ENCODE measurements around the gene IKZF4. TPM values are rescaled to one million over a fixed set of nuclear protein-coding genes. Genes with fewer than 3 reads are reported as not detected.

Gene IKZF4
- total and polyA plus RNA-seq, 4 donors = 1.8 to 12.2 (median 7.5) TPM

DNA sequence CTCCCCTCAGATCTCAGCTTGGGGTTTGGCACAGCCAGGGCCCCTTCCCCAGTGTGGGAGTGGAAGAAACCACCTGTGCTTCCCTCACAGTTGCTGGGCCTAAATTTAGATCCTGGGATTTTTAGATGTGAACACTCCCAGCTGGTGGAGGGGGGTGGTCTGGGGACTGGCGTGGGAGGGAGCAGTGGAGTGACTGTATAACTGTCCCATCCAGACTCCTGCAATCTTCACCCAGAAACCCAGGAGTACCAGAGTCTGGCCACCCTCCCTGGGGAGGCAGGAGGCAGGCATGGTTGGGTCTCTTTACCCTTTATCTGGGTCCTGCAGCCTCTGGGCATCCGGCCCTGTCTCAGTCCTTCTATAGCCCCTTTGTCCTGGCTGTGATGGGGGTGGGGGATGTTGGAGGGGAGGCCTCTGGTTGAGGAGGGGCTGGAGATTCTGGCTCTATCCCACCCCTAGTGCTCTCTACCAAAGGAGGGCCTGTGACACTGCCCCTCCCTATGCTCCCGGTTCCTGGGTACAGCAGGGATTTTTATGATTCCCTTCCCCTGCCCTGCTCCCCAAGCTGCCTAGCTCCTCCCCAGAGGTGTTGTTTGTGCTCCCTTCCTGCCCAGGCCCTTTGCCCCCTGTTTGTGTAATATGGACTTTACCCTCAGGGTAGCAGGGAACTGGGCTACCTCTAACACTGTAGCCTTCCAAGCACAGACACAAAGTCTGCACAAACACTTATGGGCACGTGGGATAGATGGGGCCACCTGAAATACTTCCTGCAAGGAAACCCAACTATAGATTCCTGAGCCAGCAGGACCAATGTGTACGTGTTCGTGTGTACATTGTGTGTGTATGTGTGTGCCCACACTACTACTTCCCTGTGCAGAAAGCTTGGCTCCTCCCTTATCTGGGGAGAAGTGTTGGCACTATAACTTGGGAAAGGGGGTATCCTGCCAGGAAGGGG lies 60.8 kb downstream of the IKZF4 start:
- DNase-seq (no peak), ATAC-seq (ENCODE audit: low FRiP score) (no peak)
- Histone ChIP-seq H3K9me3 (ENCODE audit: control insufficient read depth, low read length) (no peaks in the 10 kb centered on the region), H3K4me3 (ENCODE audit: low read length in 2 of 2) (no peak overlapping the region), H3K27ac (ENCODE audit: low read depth in 1 of 2, low read length in 2 of 2) (no peak overlapping the region), H3K27me3 (ENCODE audit: control insufficient read depth in 1 of 2, insufficient read depth in 2 of 2, low read length in 1 of 2) (no peaks in the 10 kb centered on the region), H3K36me3 (ENCODE audit: control insufficient read depth in 1 of 2, insufficient read depth in 2 of 2, low read length in 1 of 2) (no peaks in the 10 kb centered on the region), H3K4me1 (ENCODE audit: control insufficient read depth in 1 of 2, insufficient read depth in 2 of 2, low read length in 2 of 2) (no peaks in the 10 kb centered on the region)
- intact Hi-C loops (cut with DNase I) = no loop called here
- 59 to 66% methylated on average over 6 of the region's 6 CpGs for WGBS, 2 donors

DNA sequence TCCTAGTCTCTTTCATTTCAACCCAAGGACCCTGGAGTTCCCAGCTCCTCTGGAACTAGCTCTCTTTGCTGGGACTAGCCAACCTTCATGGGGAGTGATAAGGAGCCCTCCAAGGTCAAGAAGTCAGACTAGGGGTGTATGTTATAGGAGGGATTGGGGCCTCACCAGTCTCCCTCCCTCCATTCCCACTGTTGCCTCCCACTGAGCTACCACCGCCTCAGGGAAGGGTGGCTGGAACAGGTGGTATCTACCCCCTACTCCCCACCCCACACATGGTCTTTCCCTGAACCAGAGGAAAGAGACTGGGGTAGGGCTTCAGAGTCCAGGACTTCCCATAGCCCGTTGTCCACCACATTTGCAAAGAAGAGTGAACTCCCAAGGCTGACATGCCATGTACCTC lies 61.5 kb downstream of the IKZF4 start:
- Histone ChIP-seq H3K4me1 (ENCODE audit: control insufficient read depth in 1 of 2, insufficient read depth in 2 of 2, low read length in 2 of 2) (no peaks in the 10 kb centered on the region), H3K27ac (ENCODE audit: low read depth in 1 of 2, low read length in 2 of 2) (no peak overlapping the region), H3K36me3 (ENCODE audit: control insufficient read depth in 1 of 2, insufficient read depth in 2 of 2, low read length in 1 of 2) (no peaks in the 10 kb centered on the region), H3K27me3 (ENCODE audit: control insufficient read depth in 1 of 2, insufficient read depth in 2 of 2, low read length in 1 of 2) (no peaks in the 10 kb centered on the region), H3K9me3 (ENCODE audit: control insufficient read depth, low read length) (no peaks in the 10 kb centered on the region), H3K4me3 (ENCODE audit: low read length in 2 of 2) (no peak overlapping the region)
- ATAC-seq (ENCODE audit: low FRiP score) = no peak
- intact Hi-C loops (cut with DNase I) = no loop called here
- no peak for DNase-seq
- WGBS, 2 donors = 77 to 80% methylated on average over 2 of the region's 2 CpGs

DNA sequence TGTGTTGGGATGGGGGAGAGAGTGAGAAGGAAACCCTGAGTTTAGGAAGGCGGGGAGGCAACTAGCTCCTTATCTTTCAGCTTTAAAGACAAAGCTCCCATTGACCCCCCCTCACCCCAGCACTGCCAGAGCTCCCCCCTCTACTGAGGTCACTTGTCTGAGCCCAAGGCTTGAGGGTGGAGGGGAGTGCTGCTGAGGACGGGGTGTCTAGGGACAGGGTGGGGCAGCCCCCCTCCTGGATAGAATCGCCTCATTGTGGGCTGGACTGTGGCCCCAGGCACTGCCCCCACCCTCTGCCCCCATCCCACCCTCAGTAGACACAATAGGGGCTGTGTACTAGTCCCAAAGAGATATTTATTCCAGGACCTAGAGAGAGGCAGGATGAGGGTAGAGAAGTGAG lies 62.1 kb downstream of the IKZF4 start:
- no peak overlapping the region for H3K4me3 ChIP-seq (ENCODE audit: low read length in 2 of 2)
- intact Hi-C loops (cut with DNase I) = no loop called here
- no peaks in the 10 kb centered on the region for H3K27me3 ChIP-seq (ENCODE audit: control insufficient read depth in 1 of 2, insufficient read depth in 2 of 2, low read length in 1 of 2)
- ATAC-seq (ENCODE audit: low FRiP score) = no peak
- no peaks in the 10 kb centered on the region for H3K4me1 ChIP-seq (ENCODE audit: control insufficient read depth in 1 of 2, insufficient read depth in 2 of 2, low read length in 2 of 2)
- no peaks in the 10 kb centered on the region for H3K36me3 ChIP-seq (ENCODE audit: control insufficient read depth in 1 of 2, insufficient read depth in 2 of 2, low read length in 1 of 2)
- no peak overlapping the region for H3K27ac ChIP-seq (ENCODE audit: low read depth in 1 of 2, low read length in 2 of 2)
- DNase-seq = no peak
- no peaks in the 10 kb centered on the region for H3K9me3 ChIP-seq (ENCODE audit: control insufficient read depth, low read length)
- WGBS, 2 donors = 66 to 78% methylated on average over 3 of the region's 3 CpGs

DNA sequence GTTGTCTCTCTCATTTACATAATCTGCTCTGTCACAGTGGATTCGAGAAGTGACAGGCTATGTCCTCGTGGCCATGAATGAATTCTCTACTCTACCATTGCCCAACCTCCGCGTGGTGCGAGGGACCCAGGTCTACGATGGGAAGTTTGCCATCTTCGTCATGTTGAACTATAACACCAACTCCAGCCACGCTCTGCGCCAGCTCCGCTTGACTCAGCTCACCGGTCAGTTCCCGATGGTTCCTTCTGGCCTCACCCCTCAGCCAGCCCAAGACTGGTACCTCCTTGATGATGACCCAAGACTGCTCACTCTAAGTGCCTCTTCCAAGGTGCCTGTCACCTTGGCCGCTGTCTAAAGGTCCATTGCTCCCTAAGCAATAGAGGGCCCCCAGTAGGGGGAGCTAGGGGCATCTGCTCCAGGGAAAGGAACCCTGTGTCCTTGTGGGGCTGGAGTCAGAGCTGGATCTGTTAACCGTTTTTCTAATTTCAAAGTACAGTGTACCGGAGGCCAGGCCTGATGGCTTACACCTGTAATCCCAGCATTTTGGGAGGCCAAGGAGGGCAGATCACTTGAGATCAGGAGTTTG lies 64.2 kb downstream of the IKZF4 start:
- intact Hi-C loops (cut with DNase I) = no loop called here
- H3K4me3 ChIP-seq (ENCODE audit: low read length in 2 of 2) = no peak overlapping the region
- ATAC-seq (ENCODE audit: low FRiP score) = no peak

GRCh38 chr12:56086096-56086495 lies 65.3 kb downstream of the IKZF4 start:
- Histone ChIP-seq H3K27me3 (ENCODE audit: control insufficient read depth in 1 of 2, insufficient read depth in 2 of 2, low read length in 1 of 2) (no peaks in the 10 kb centered on the region), H3K36me3 (ENCODE audit: control insufficient read depth in 1 of 2, insufficient read depth in 2 of 2, low read length in 1 of 2) (no peaks in the 10 kb centered on the region), H3K9me3 (ENCODE audit: control insufficient read depth, low read length) (no peaks in the 10 kb centered on the region), H3K4me1 (ENCODE audit: control insufficient read depth in 1 of 2, insufficient read depth in 2 of 2, low read length in 2 of 2) (no peaks in the 10 kb centered on the region), H3K27ac (ENCODE audit: low read depth in 1 of 2, low read length in 2 of 2) (no peak overlapping the region), H3K4me3 (ENCODE audit: low read length in 2 of 2) (no peak overlapping the region)
- intact Hi-C loops (cut with DNase I) = no loop called here
- 87 to 93% methylated on average over 3 of the region's 3 CpGs for WGBS, 2 donors
- ATAC-seq (ENCODE audit: low FRiP score) (no peak), DNase-seq (no peak)

More for the DNA sequence above, 64.2 kb downstream of the IKZF4 start:
- Histone ChIP-seq H3K27ac (ENCODE audit: low read depth in 1 of 2, low read length in 2 of 2) (no peak overlapping the region), H3K4me1 (ENCODE audit: control insufficient read depth in 1 of 2, insufficient read depth in 2 of 2, low read length in 2 of 2) (no peaks in the 10 kb centered on the region), H3K27me3 (ENCODE audit: control insufficient read depth in 1 of 2, insufficient read depth in 2 of 2, low read length in 1 of 2) (no peaks in the 10 kb centered on the region), H3K36me3 (ENCODE audit: control insufficient read depth in 1 of 2, insufficient read depth in 2 of 2, low read length in 1 of 2) (no peaks in the 10 kb centered on the region), H3K9me3 (ENCODE audit: control insufficient read depth, low read length) (no peaks in the 10 kb centered on the region)
- WGBS, 2 donors = 92 to 93% methylated on average over 15 of the region's 15 CpGs
- no peak for DNase-seq

DNA sequence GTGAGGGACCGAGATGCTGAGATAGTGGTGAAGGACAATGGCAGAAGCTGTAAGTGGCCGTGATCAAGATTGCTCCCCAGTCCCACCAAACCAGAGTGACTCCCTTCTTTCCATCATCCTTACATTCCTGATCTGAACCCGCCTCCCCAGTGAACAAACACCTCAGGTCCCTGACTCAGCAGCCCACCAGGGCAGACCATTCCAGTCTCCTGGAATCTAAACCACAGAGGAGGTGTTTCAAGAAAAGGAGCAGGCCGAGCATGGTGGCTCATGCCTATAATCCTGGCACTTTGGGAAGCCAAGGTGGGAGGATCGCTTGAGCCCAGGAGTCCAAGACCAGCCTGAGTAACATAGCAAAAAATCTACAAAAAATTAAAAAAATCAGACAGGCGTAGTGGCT lies 65.8 kb downstream of the IKZF4 start:
- H3K27ac ChIP-seq (ENCODE audit: low read depth in 1 of 2, low read length in 2 of 2) = no peak overlapping the region
- 85 to 89% methylated on average over 6 of the region's 6 CpGs for WGBS, 2 donors
- DNase-seq (no peak), ATAC-seq (ENCODE audit: low FRiP score) (no peak)
- H3K36me3 ChIP-seq (ENCODE audit: control insufficient read depth in 1 of 2, insufficient read depth in 2 of 2, low read length in 1 of 2) = no peaks in the 10 kb centered on the region
- H3K4me3 ChIP-seq (ENCODE audit: low read length in 2 of 2) = no peak overlapping the region
- H3K4me1 ChIP-seq (ENCODE audit: control insufficient read depth in 1 of 2, insufficient read depth in 2 of 2, low read length in 2 of 2) = no peaks in the 10 kb centered on the region
- H3K27me3 ChIP-seq (ENCODE audit: control insufficient read depth in 1 of 2, insufficient read depth in 2 of 2, low read length in 1 of 2) = no peaks in the 10 kb centered on the region
- H3K9me3 ChIP-seq (ENCODE audit: control insufficient read depth, low read length) = no peaks in the 10 kb centered on the region
- intact Hi-C loops (cut with DNase I) = no loop called here

DNA sequence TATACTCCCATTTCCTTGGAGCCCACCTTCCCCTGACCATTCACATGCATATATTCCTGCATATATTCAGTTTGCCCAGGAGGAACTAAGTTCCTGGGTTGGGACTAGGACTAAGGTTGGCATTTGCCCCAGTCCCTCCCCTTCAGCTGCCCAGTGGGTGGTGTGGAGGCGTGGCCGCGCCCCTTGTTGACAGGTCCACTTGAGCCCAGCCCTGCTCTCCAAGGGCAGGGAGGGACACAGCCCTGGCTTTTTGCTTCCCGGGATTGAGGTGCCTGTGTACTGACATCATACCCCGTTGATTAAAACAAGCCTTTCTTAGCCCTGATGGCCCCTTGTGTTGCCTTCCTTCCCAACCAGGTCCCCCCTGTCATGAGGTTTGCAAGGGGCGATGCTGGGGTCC lies 66.4 kb downstream of the IKZF4 start:
- intact Hi-C loops (cut with DNase I) = no loop called here
- Histone ChIP-seq H3K27me3 (ENCODE audit: control insufficient read depth in 1 of 2, insufficient read depth in 2 of 2, low read length in 1 of 2) (no peaks in the 10 kb centered on the region), H3K36me3 (ENCODE audit: control insufficient read depth in 1 of 2, insufficient read depth in 2 of 2, low read length in 1 of 2) (no peaks in the 10 kb centered on the region), H3K27ac (ENCODE audit: low read depth in 1 of 2, low read length in 2 of 2) (no peak overlapping the region), H3K4me3 (ENCODE audit: low read length in 2 of 2) (no peak overlapping the region), H3K9me3 (ENCODE audit: control insufficient read depth, low read length) (no peaks in the 10 kb centered on the region), H3K4me1 (ENCODE audit: control insufficient read depth in 1 of 2, insufficient read depth in 2 of 2, low read length in 2 of 2) (no peaks in the 10 kb centered on the region)
- DNase-seq = peak in 1 of 2 donors; percentile 57
- 80 to 84% methylated on average over 6 of the region's 6 CpGs for WGBS, 2 donors
- ATAC-seq (ENCODE audit: low FRiP score) = peak; percentile 44

Measured in aorta (tissue), 5 donors.